Tibial artery (tissue), 4 donors: ENCODE results near the gene LSS.

Experiments
- DNase-seq, 2 donors: peaks; one replicate each; pipeline ENCODE4 v3.0.0-alpha.2; 2019
- H3K27ac ChIP-seq, 2 donors: fragments of 200-600 bp; sonication (generic) in 1 of 2; 1 replicate in 1 of 2; 2 replicates in 1 of 2; pipeline ENCODE4 v1.5.1; 2018 to 2019; ENCODE audit warnings: mild to moderate bottlenecking in 1 of 2
- H3K27me3 ChIP-seq, 2 donors: fragments of 200-600 bp; sonication (generic) in 1 of 2; one replicate each; pipeline versions ENCODE4 v1.5.1 to v1.6.0; 2016 to 2019
- H3K36me3 ChIP-seq, 3 donors: fragments of 200-600 bp; sonication (generic) in 2 of 3; one replicate each; pipeline ENCODE4 v1.5.1; 2016 to 2019; ENCODE audit warnings: mild to moderate bottlenecking in 2 of 3
- H3K4me1 ChIP-seq, 4 donors: fragments of 200-600 bp; sonication (generic) in 2 of 4; 1 replicate in 3 of 4; 2 replicates in 1 of 4; pipeline ENCODE4 v1.5.1; 2016 to 2019
- H3K4me3 ChIP-seq, 2 donors: fragments of 200-600 bp; sonication (generic) in 1 of 2; 1 replicate in 1 of 2; 2 replicates in 1 of 2; pipeline ENCODE4 v1.5.1; 2018 to 2019; ENCODE audit warnings: mild to moderate bottlenecking in 2 of 2
- H3K9me3 ChIP-seq, 3 donors: fragments of 200-600 bp; sonication (generic) in 1 of 3; one replicate each; pipeline ENCODE4 v1.5.1; 2016 to 2019
- CTCF ChIP-seq, 2 experiments: fragments of 200-600 bp in 1 of 2; fragments of 450-650 bp in 1 of 2; IDR thresholded peaks; one replicate each; pipeline ENCODE4 v1.5.1; 2017 to 2019; ENCODE audit warnings: antibody characterized with exemption in 2 of 2, mild to moderate bottlenecking in 1 of 2, moderate library complexity in 1 of 2
- intact Hi-C: fragments of 100-400 bp; cut with DNase I; formaldehyde crosslinking; loops from one replicate; pipeline ENCODE4 v1.15.0; 2023; ENCODE audit warnings: low total_unique reads

Gene LSS

GRCh38 chr21:46221664-46222435 is 6.7 kb downstream of the LSS start:
- H3K4me3 ChIP-seq, result no peak overlapping the region
- DNase-seq, result no peak
- no peak for TF ChIP-seq CTCF (IDR thresholded peaks at IDR 0.05)
- peaks cover 0 to 23% (median 15%) of the 10 kb centered on the region in 4 donors for H3K4me1 ChIP-seq
- no peaks in the 10 kb centered on the region for H3K27me3 ChIP-seq
- no peaks in the 10 kb centered on the region for H3K9me3 ChIP-seq
- H3K36me3 ChIP-seq, result peaks cover 40 to 68% (median 55%) of the 10 kb centered on the region in 3 donors
- intact Hi-C loops, result loop anchor here (10.0 kb wide), 1 partner anchor 103 kb away; the partner anchor contains the start of genes C21orf58 and PCNT
- H3K27ac ChIP-seq, result no peak overlapping the region

GRCh38 chr21:46220847-46221246 is 7.7 kb downstream of the LSS start:
- Histone ChIP-seq H3K4me3 (no peak overlapping the region), H3K36me3 (peaks cover 40 to 78% (median 62%) of the 10 kb centered on the region in 3 donors), H3K27ac (no peak overlapping the region), H3K4me1 (peaks cover 0 to 13% (median 6%) of the 10 kb centered on the region in 4 donors), H3K27me3 (no peaks in the 10 kb centered on the region), H3K9me3 (no peaks in the 10 kb centered on the region)
- no peak for DNase-seq
- TF ChIP-seq CTCF (IDR thresholded peaks at IDR 0.05), result no peak
- intact Hi-C loops, result loop anchor here (10.0 kb wide), 1 partner anchor 104 kb away; the partner anchor contains the start of genes C21orf58 and PCNT

GRCh38 chr21:46220275-46220810 is 8.2 kb downstream of the LSS start:
- no peak for TF ChIP-seq CTCF (IDR thresholded peaks at IDR 0.05)

GRCh38 chr21:46219591-46220239 is 8.9 kb downstream of the LSS start:
- H3K4me3 ChIP-seq, result no peak overlapping the region
- no peaks in the 10 kb centered on the region for H3K27me3 ChIP-seq
- intact Hi-C loops, result loop anchor here (10.0 kb wide), 1 partner anchor 105 kb away; the partner anchor contains the start of genes C21orf58 and PCNT
- no peak for DNase-seq
- no peak overlapping the region for H3K27ac ChIP-seq
- H3K4me1 ChIP-seq, result peaks cover 0 to 2% (median 0%) of the 10 kb centered on the region in 4 donors
- H3K36me3 ChIP-seq, result peaks cover 40 to 89% (median 73%) of the 10 kb centered on the region in 3 donors
- TF ChIP-seq CTCF (IDR thresholded peaks at IDR 0.05), result no peak
- H3K9me3 ChIP-seq, result no peaks in the 10 kb centered on the region

More at GRCh38 chr21:46220275-46220810, 8.2 kb downstream of the LSS start:
- intact Hi-C loops, result loop anchor here (10.0 kb wide), 1 partner anchor 104 kb away; the partner anchor contains the start of genes C21orf58 and PCNT
- no peak overlapping the region for H3K27ac ChIP-seq
- DNase-seq, result no peak
- H3K4me3 ChIP-seq, result no peak overlapping the region
- peaks cover 0 to 8% (median 3%) of the 10 kb centered on the region in 4 donors for H3K4me1 ChIP-seq
- H3K36me3 ChIP-seq, result peaks cover 40 to 83% (median 67%) of the 10 kb centered on the region in 3 donors
- no peaks in the 10 kb centered on the region for H3K9me3 ChIP-seq
- H3K27me3 ChIP-seq, result no peaks in the 10 kb centered on the region

- intact Hi-C loops, result no loop called here
- H3K4me1 ChIP-seq, result no peaks in the 10 kb centered on the region
- DNase-seq, result no peak
- no peak for TF ChIP-seq CTCF (IDR thresholded peaks at IDR 0.05)
- H3K9me3 ChIP-seq, result no peaks in the 10 kb centered on the region
- no peak overlapping the region for H3K4me3 ChIP-seq
- no peak overlapping the region for H3K27ac ChIP-seq
- no peaks in the 10 kb centered on the region for H3K27me3 ChIP-seq
- peaks cover 44 to 94% (median 80%) of the 10 kb centered on the region in 3 donors for H3K36me3 ChIP-seq
These were observed 9.5 kb downstream of the LSS start for GRCh38 chr21:46218906-46219590.
